DOHH2 (cell line): Measurements from ENCODE around the gene ERCC4.

ENCODE experiments used
- H3F3A ChIP-seq: fragments of 200-600 bp; sonication (generic), shearing (Covaris generic); 2 replicates; pipeline ENCODE4 v1.6.0; 2016; ENCODE audit warnings: antibody characterized with exemption, mild to moderate bottlenecking; ENCODE audit not compliant: control insufficient read depth, insufficient read depth
- H3K27ac ChIP-seq: fragments of 200-600 bp; sonication (generic); 2 replicates; pipeline ENCODE4 v1.5.1; 2014; ENCODE audit warnings: low read depth, mild to moderate bottlenecking, low read length, moderate library complexity
- H3K27me3 ChIP-seq: fragments of 200-600 bp; sonication (generic); 2 replicates; pipeline ENCODE4 v1.6.1; 2014; ENCODE audit warnings: mild to moderate bottlenecking, low read length, mixed read lengths; ENCODE audit not compliant: control insufficient read depth
- H3K36me3 ChIP-seq: fragments of 200-600 bp; sonication (generic); 2 replicates; pipeline ENCODE4 v1.6.1; 2014; ENCODE audit warnings: mild to moderate bottlenecking, low read length, moderate library complexity, mixed read lengths; ENCODE audit not compliant: control insufficient read depth
- H3K4me1 ChIP-seq: fragments of 200-600 bp; sonication (generic); 2 replicates; pipeline ENCODE4 v1.6.1; 2014; ENCODE audit warnings: mild to moderate bottlenecking, low read length, mixed read lengths; ENCODE audit not compliant: control insufficient read depth
- H3K4me2 ChIP-seq: fragments of 200-600 bp; sonication (generic); 2 replicates; pipeline ENCODE4 v1.6.0; 2014; ENCODE audit warnings: mild to moderate bottlenecking, low read length, moderate library complexity
- H3K4me3 ChIP-seq: fragments of 200-600 bp; sonication (generic); 2 replicates; pipeline ENCODE4 v1.5.1; 2014; ENCODE audit warnings: mild to moderate bottlenecking, low read length, mixed read lengths
- H3K79me2 ChIP-seq: fragments of 200-600 bp; sonication (generic); 2 replicates; pipeline ENCODE4 v1.6.1; 2014; ENCODE audit warnings: mild to moderate bottlenecking, low read length, mixed read lengths; ENCODE audit not compliant: control insufficient read depth
- H3K9me2 ChIP-seq: fragments of 200-600 bp; sonication (generic); replicated peaks from 2 replicates; pipeline ENCODE4 v1.6.1; 2014; ENCODE audit warnings: mild to moderate bottlenecking, low read length, mixed read lengths; ENCODE audit not compliant: control insufficient read depth
- H3K9me3 ChIP-seq: fragments of 200-600 bp; sonication (generic); 2 replicates; pipeline ENCODE4 v1.6.1; 2014; ENCODE audit warnings: antibody characterized with exemption, low read length, mixed read lengths; ENCODE audit not compliant: control insufficient read depth, insufficient read depth
- H4K20me1 ChIP-seq: fragments of 200-600 bp; sonication (generic); 2 replicates; pipeline ENCODE4 v1.6.0; 2014; ENCODE audit warnings: low read depth, mild to moderate bottlenecking, antibody characterized with exemption, low read length, moderate library complexity; ENCODE audit not compliant: control insufficient read depth, insufficient read depth
- CTCF ChIP-seq: fragments of 200-600 bp; sonication (generic); IDR thresholded peaks from one replicate; pipeline ENCODE4 v1.5.1; 2014; ENCODE audit warnings: antibody characterized with exemption, mild to moderate bottlenecking, low read depth, low read length; ENCODE audit not compliant: poor library complexity, severe bottlenecking
- EZH2phosphoT487 ChIP-seq: fragments of 200-600 bp; sonication (generic); IDR thresholded peaks from 2 replicates; pipeline ENCODE4 v1.6.1; 2017; ENCODE audit warnings: borderline replicate concordance, mild to moderate bottlenecking, antibody characterized with exemption, low read length, moderate library complexity, mixed read lengths

Gene ERCC4

DNA sequence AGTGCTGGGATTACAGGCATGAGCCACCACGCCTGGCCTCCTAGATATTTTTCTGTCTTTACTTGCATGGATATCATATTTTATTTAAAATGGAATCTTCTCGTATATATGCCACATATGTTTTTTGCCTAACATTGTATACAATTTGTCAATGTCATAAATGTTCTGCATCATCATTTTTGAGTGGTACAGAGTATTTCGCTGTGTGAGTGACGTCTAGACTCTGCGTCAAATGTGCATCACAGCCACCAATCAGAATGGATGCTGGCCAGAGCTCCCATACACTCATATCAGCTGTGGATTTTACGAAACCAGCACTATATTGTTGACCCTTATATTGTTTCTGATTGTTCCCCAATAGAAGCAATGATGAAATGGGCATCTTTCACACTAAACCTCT lies 57.2 kb downstream of the ERCC4 start:
- Histone ChIP-seq H3K9me3 (no peaks in the 10 kb centered on the region), H3K79me2 (no peaks in the 10 kb centered on the region), H3K27ac (no peak overlapping the region), H3K4me3 (no peak overlapping the region), H3F3A (no peaks in the 10 kb centered on the region), H3K4me1 (no peaks in the 10 kb centered on the region), H3K36me3 (no peaks in the 10 kb centered on the region), H3K4me2 (no peak overlapping the region), H3K27me3 (no peaks in the 10 kb centered on the region), H4K20me1 (no peaks in the 10 kb centered on the region), H3K9me2 (no peaks in the 10 kb centered on the region)
- TF ChIP-seq EZH2phosphoT487 (no peak), CTCF (no peak)

GRCh38 chr16:13982451-13982850 lies 62.5 kb downstream of the ERCC4 start:
- Histone ChIP-seq H3K36me3 (no peaks in the 10 kb centered on the region), H3K27ac (no peak overlapping the region), H3F3A (no peaks in the 10 kb centered on the region), H3K9me2 (no peaks in the 10 kb centered on the region), H3K4me1 (no peaks in the 10 kb centered on the region), H4K20me1 (no peaks in the 10 kb centered on the region), H3K79me2 (no peaks in the 10 kb centered on the region), H3K4me2 (no peak overlapping the region), H3K9me3 (no peaks in the 10 kb centered on the region), H3K27me3 (no peaks in the 10 kb centered on the region), H3K4me3 (no peak overlapping the region)
- TF ChIP-seq CTCF = no peak

- Histone ChIP-seq H3K9me3 (no peaks in the 10 kb centered on the region), H3K27ac (no peak overlapping the region), H4K20me1 (no peaks in the 10 kb centered on the region), H3F3A (no peaks in the 10 kb centered on the region), H3K79me2 (no peaks in the 10 kb centered on the region), H3K9me2 (no peaks in the 10 kb centered on the region), H3K4me3 (no peak overlapping the region), H3K4me1 (no peaks in the 10 kb centered on the region), H3K36me3 (no peaks in the 10 kb centered on the region), H3K4me2 (no peak overlapping the region), H3K27me3 (no peaks in the 10 kb centered on the region)
- no peak for TF ChIP-seq EZH2phosphoT487
- TF ChIP-seq CTCF = no peak
Measured at GRCh38 chr16:13983625-13984024, 63.7 kb downstream of the ERCC4 start.

DNA sequence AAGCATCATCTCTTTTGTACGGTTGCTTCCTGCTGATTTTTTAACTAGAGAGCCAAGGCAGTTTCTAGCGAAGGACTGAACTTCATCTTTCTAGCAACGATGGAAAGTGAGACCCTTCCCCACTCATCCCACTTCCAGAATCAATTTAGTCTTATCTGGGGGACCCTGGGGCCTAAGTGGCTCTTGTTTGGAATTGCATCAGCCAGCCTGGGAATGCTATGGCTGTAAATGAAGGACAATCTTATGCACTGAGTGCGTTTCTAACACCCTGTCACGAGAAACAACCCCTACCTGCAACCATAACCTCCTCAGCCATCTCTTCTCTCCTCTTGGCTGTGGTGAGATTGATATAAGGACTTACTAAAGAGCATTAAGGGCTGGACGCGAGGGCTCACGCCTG lies 64.8 kb downstream of the ERCC4 start:
- Histone ChIP-seq H3K4me1 (no peaks in the 10 kb centered on the region), H3K4me2 (no peak overlapping the region), H3K9me3 (no peaks in the 10 kb centered on the region), H3K9me2 (no peaks in the 10 kb centered on the region), H3K4me3 (no peak overlapping the region), H3K27ac (no peak overlapping the region), H3K27me3 (no peaks in the 10 kb centered on the region), H4K20me1 (no peaks in the 10 kb centered on the region), H3F3A (no peaks in the 10 kb centered on the region), H3K79me2 (no peaks in the 10 kb centered on the region), H3K36me3 (no peaks in the 10 kb centered on the region)
- no peak for TF ChIP-seq EZH2phosphoT487
- TF ChIP-seq CTCF = no peak
